HepG2 (cell line): ENCODE data around the gene ITGB1. TPM values are rescaled to one million over a fixed set of nuclear protein-coding genes. Genes with fewer than 3 reads are reported as not detected.

Experiments
- AGO2 ChIP-seq: fragments of 200-400 bp; formaldehyde crosslinking; optimal IDR thresholded peaks from 2 replicates; pipeline ENCODE3; 2017; ENCODE audit warnings: mild to moderate bottlenecking, low read depth, low read length, moderate library complexity
- CHD4 ChIP-seq: fragments of 200-600 bp; sonication (generic); IDR thresholded peaks from 2 replicates; pipeline ENCODE4 v1.7.0; 2017; ENCODE audit warnings: mild to moderate bottlenecking, low read length, borderline replicate concordance
- IKZF4 ChIP-seq: sonication (generic); formaldehyde crosslinking; IDR thresholded peaks from 2 replicates; pipeline ENCODE4 v1.5.1; 2020; ENCODE audit warnings: borderline replicate concordance, mild to moderate bottlenecking, low read depth, missing genetic modification reagents; ENCODE audit errors: not compliant biosample characterization
- MYPOP ChIP-seq: sonication (generic); formaldehyde crosslinking; IDR thresholded peaks from 2 replicates; pipeline ENCODE4 v1.8.1; 2023; ENCODE audit warnings: mild to moderate bottlenecking, moderate library complexity, missing genetic modification reagents
- NAIF1 ChIP-seq: sonication (generic); formaldehyde crosslinking; IDR thresholded peaks from 2 replicates; pipeline ENCODE4 v1.5.0; 2020; ENCODE audit warnings: mild to moderate bottlenecking, missing genetic modification reagents, borderline replicate concordance
- PITX1 ChIP-seq: sonication (generic); formaldehyde crosslinking; IDR thresholded peaks from 2 replicates; pipeline ENCODE4 v1.5.1; 2020; ENCODE audit warnings: mild to moderate bottlenecking, missing genetic modification reagents
- RERE ChIP-seq: IDR thresholded peaks from 2 replicates; pipeline ENCODE4 v1.6.1; 2016; ENCODE audit warnings: low read depth, missing genetic modification reagents, missing compliant biosample characterization
- RXRA ChIP-seq: sonication (generic); formaldehyde crosslinking; IDR thresholded peaks from 2 replicates; pipeline ENCODE4 v1.5.1; 2020; ENCODE audit warnings: missing genetic modification reagents
- SMYD3 ChIP-seq: sonication (generic); formaldehyde crosslinking; IDR thresholded peaks from 2 replicates; pipeline ENCODE4 v1.8.1; 2023; ENCODE audit warnings: mild to moderate bottlenecking, missing genetic modification reagents
- SNAI1 ChIP-seq: sonication (generic); formaldehyde crosslinking; IDR thresholded peaks from 2 replicates; pipeline ENCODE4 v1.5.0; 2020; ENCODE audit warnings: mild to moderate bottlenecking, missing genetic modification reagents, borderline replicate concordance
- SOX13 ChIP-seq, 3 experiments: fragments of 450-650 bp in 1 of 3; sonication (generic) in 1 of 3; formaldehyde crosslinking in 1 of 3; IDR thresholded peaks in 2 of 3; conservative IDR thresholded peaks in 1 of 3; 2 replicates each; pipeline versions ENCODE4 v1.5.0 to v1.6.1; 2016 to 2020; ENCODE audit warnings: antibody characterized with exemption in 1 of 3, mild to moderate bottlenecking in 1 of 3, missing compliant biosample characterization in 1 of 3, missing genetic modification reagents in 1 of 3, moderate library complexity in 1 of 3
- SYNCRIP ChIP-seq: fragments of 200-400 bp; formaldehyde crosslinking; IDR thresholded peaks from 2 replicates; pipeline ENCODE4 v1.6.1; 2018; ENCODE audit warnings: mild to moderate bottlenecking, low read depth, low read length; ENCODE audit not compliant: insufficient read depth
- TOE1 ChIP-seq: sonication (generic); formaldehyde crosslinking; IDR thresholded peaks from 2 replicates; pipeline ENCODE4 v1.4.0; 2020; ENCODE audit warnings: mild to moderate bottlenecking, missing genetic modification reagents
- ZBTB10 ChIP-seq: sonication (generic); formaldehyde crosslinking; IDR thresholded peaks from 2 replicates; pipeline ENCODE4 v1.4.0; 2020; ENCODE audit warnings: missing genetic modification reagents, borderline replicate concordance
- ZC3H4 ChIP-seq: sonication (generic); formaldehyde crosslinking; IDR thresholded peaks from 2 replicates; pipeline ENCODE4 v1.4.0; 2020; ENCODE audit warnings: missing genetic modification reagents, borderline replicate concordance
- ZNF230 ChIP-seq: sonication (generic); formaldehyde crosslinking; IDR thresholded peaks from 2 replicates; pipeline ENCODE4 v1.4.0; 2020; ENCODE audit warnings: mild to moderate bottlenecking, missing genetic modification reagents
- ZNF362 ChIP-seq: sonication (generic); formaldehyde crosslinking; IDR thresholded peaks from 2 replicates; pipeline ENCODE4 v1.4.0; 2020; ENCODE audit warnings: missing genetic modification reagents, mild to moderate bottlenecking, borderline replicate concordance
- ZNF451 ChIP-seq: sonication (generic); formaldehyde crosslinking; IDR thresholded peaks from 2 replicates; pipeline ENCODE4 v1.5.0; 2020; ENCODE audit warnings: mild to moderate bottlenecking, missing genetic modification reagents
- ZNF841 ChIP-seq: sonication (generic); formaldehyde crosslinking; IDR thresholded peaks from 2 replicates; pipeline ENCODE4 v1.8.1; 2023; ENCODE audit warnings: missing genetic modification reagents, borderline replicate concordance
- polyA plus RNA-seq, 8 experiments: library from polyadenylated mRNA; depleted of rRNA in 3 of 8; stranded (reverse) in 7 of 8; unstranded in 1 of 8; fragments of >200 nt; fragmentation: Illumina TruSeq in 4 of 8; extraction: Trizol in 4 of 8; gene quantifications; 2 replicates each; pipeline versions ENCODE4 v1.2.1 to v1.2.3, GENCODE V29; 2011 to 2016; ENCODE audit warnings: low read depth in 4 of 8, missing spikeins in 1 of 8, mixed read lengths in 1 of 8; ENCODE audit not compliant: insufficient read depth in 1 of 8
- total RNA-seq, 5 experiments: library from RNA; depleted of rRNA; stranded (reverse); fragments of >200 nt; fragmentation: Illumina TruSeq; extraction: Trizol; gene quantifications; 2 replicates each; pipeline ENCODE4 v1.2.3, GENCODE V29; 2016; ENCODE audit warnings: low read depth in 1 of 5

Gene ITGB1
- total and polyA plus RNA-seq, 2 of the 13 experiments (the other 11 are each of a cell fraction or from before 2014, with no cell fraction given) = 190 to 204 TPM

- TF ChIP-seq RERE (CRISPR knock-in tag) (0 out of 2 replicates have a peak, but pooled peaks have one; percentile 46), MYPOP (CRISPR knock-in tag) (no peak), RXRA (CRISPR knock-in tag) (peak; percentile 33; the same call in 1 of the 2 replicates), PITX1 (CRISPR knock-in tag) (peak; percentile 90), IKZF4 (no peak), SOX13 (IDR thresholded peaks at IDR 0.05) (no peak), SOX13 (CRISPR knock-in tag; conservative IDR thresholded peaks at IDR 0.05 in 1 of 2, IDR thresholded peaks at IDR 0.05 in 1 of 2) (peak in 1 of 2 experiments; percentile 80; a peak in 2 of 4 replicates), ZNF451 (no peak), AGO2 (no peak), SMYD3 (no peak), ZNF841 (no peak), CHD4 (no peak), ZNF230 (CRISPR knock-in tag) (no peak), ZC3H4 (CRISPR knock-in tag) (no peak), TOE1 (CRISPR knock-in tag) (no peak), NAIF1 (CRISPR knock-in tag) (no peak), SNAI1 (CRISPR knock-in tag) (no peak), ZBTB10 (no peak), ZNF362 (0 out of 2 replicates have a peak, but pooled peaks have one; percentile 39), SYNCRIP (no peak)
These were observed 9.6 kb downstream of the ITGB1 start (continued) for GRCh38 chr10:32948451-32948850.
